Esophagus squamous epithelium (tissue), 4 donors: ENCODE measurements around the gene BMF.

ENCODE experiments used
- CTCF ChIP-seq, 6 experiments: fragments of 450-650 bp in 4 of 6; fragments of 200-600 bp in 2 of 6; sonication (generic) in 2 of 6; IDR thresholded peaks; one replicate each; pipeline ENCODE4 v1.5.1; 2016 to 2019; ENCODE audit warnings: antibody characterized with exemption in 6 of 6, mild to moderate bottlenecking in 4 of 6, moderate library complexity in 4 of 6
- POLR2A ChIP-seq, 4 donors: fragments of 450-650 bp; IDR thresholded peaks; one replicate each; pipeline ENCODE4 v1.6.1; 2017; ENCODE audit warnings: antibody characterized with exemption in 4 of 4, mild to moderate bottlenecking in 4 of 4, moderate library complexity in 3 of 4

- TF ChIP-seq CTCF (IDR thresholded peaks at IDR 0.05) = no peak
- no peak for TF ChIP-seq POLR2A (IDR thresholded peaks at IDR 0.05)
Measured at GRCh38 chr15:40100123-40100946, 8.3 kb downstream of the BMF start.
